Effector memory CD8-positive, alpha-beta T cell (primary cell): Measurements from ENCODE around the gene RAB3C.

Experiments used
- ATAC-seq: fragments of 150-1000 bp; cut with Tn5 transposase; replicated peaks from 2 replicates; pipeline ENCODE4 v1.10.0; 2021; ENCODE audit warnings: mild to moderate bottlenecking, moderate library complexity
- DNase-seq, 3 experiments: peaks; one replicate each; pipeline ENCODE4 v3.0.0; 2021
- H3K27ac Mint-ChIP-seq, 2 donors: one replicate each; pipeline ENCODE4 v1.8.0; 2022; ENCODE audit warnings: mild to moderate bottlenecking in 2 of 2, mixed read lengths in 2 of 2, moderate library complexity in 2 of 2
- H3K27me3 Mint-ChIP-seq, 2 donors: one replicate each; pipeline ENCODE4 v1.8.0; 2022; ENCODE audit warnings: mixed read lengths in 2 of 2
- H3K36me3 Mint-ChIP-seq: one replicate; pipeline ENCODE4 v1.8.0; 2022; ENCODE audit warnings: mild to moderate bottlenecking, moderate library complexity, mixed read lengths; ENCODE audit not compliant: insufficient read depth
- H3K4me1 Mint-ChIP-seq, 2 donors: one replicate each; pipeline ENCODE4 v1.8.0; 2022; ENCODE audit warnings: low read depth in 2 of 2, mixed read lengths in 2 of 2
- H3K4me3 Mint-ChIP-seq, 2 donors: one replicate each; pipeline ENCODE4 v1.8.0; 2022; ENCODE audit warnings: mild to moderate bottlenecking in 2 of 2, mixed read lengths in 2 of 2, moderate library complexity in 2 of 2
- H3K9me3 Mint-ChIP-seq, 2 donors: one replicate each; pipeline ENCODE4 v1.8.0; 2022; ENCODE audit warnings: mixed read lengths in 2 of 2

The RAB3C gene

GRCh38 chr5:58622936-58623871 lies 40.3 kb downstream of the RAB3C start:
- Mint-ChIP-seq H3K36me3 (peaks cover 3% of the 10 kb centered on the region), H3K4me3 (no peak overlapping the region), H3K9me3 (peaks cover 0 to 4% of the 10 kb centered on the region in 2 donors), H3K27me3 (no peaks in the 10 kb centered on the region), H3K27ac (no peak overlapping the region), H3K4me1 (no peaks in the 10 kb centered on the region)
- DNase-seq: no peak
- ATAC-seq: no peak

GRCh38 chr5:58628626-58629025 lies 45.8 kb downstream of the RAB3C start:
- no peak for DNase-seq
- Mint-ChIP-seq H3K36me3 (peaks cover 9% of the 10 kb centered on the region), H3K27ac (no peak overlapping the region), H3K4me1 (no peaks in the 10 kb centered on the region), H3K4me3 (no peak overlapping the region), H3K9me3 (peaks cover 0 to 6% of the 10 kb centered on the region in 2 donors), H3K27me3 (no peaks in the 10 kb centered on the region)
- no peak for ATAC-seq

- ATAC-seq (no peak), DNase-seq (no peak)
- no peak overlapping the region for H3K27ac Mint-ChIP-seq
- H3K36me3 Mint-ChIP-seq: peaks cover 9% of the 10 kb centered on the region
- no peaks in the 10 kb centered on the region for H3K4me1 Mint-ChIP-seq
- peaks cover 0 to 6% of the 10 kb centered on the region in 2 donors for H3K9me3 Mint-ChIP-seq
- no peaks in the 10 kb centered on the region for H3K27me3 Mint-ChIP-seq
- H3K4me3 Mint-ChIP-seq: no peak overlapping the region
Observed at GRCh38 chr5:58629271-58630159, 46.6 kb downstream of the RAB3C start.

- Mint-ChIP-seq H3K4me3 (no peak overlapping the region), H3K36me3 (peaks cover 9% of the 10 kb centered on the region), H3K27ac (no peak overlapping the region), H3K4me1 (no peaks in the 10 kb centered on the region), H3K27me3 (no peaks in the 10 kb centered on the region), H3K9me3 (peaks cover 0 to 6% of the 10 kb centered on the region in 2 donors)
- ATAC-seq (no peak), DNase-seq (no peak)
Observed at GRCh38 chr5:58631895-58632294, 49.0 kb downstream of the RAB3C start.

- peaks cover 0 to 4% of the 10 kb centered on the region in 2 donors for H3K9me3 Mint-ChIP-seq
- H3K27ac Mint-ChIP-seq: no peak overlapping the region
- DNase-seq (no peak), ATAC-seq (no peak)
- no peak overlapping the region for H3K4me3 Mint-ChIP-seq
- H3K36me3 Mint-ChIP-seq: no peaks in the 10 kb centered on the region
- no peaks in the 10 kb centered on the region for H3K27me3 Mint-ChIP-seq
- no peaks in the 10 kb centered on the region for H3K4me1 Mint-ChIP-seq
Observed at GRCh38 chr5:58635416-58635815, 52.5 kb downstream of the RAB3C start.

GRCh38 chr5:58640011-58640410 lies 57.1 kb downstream of the RAB3C start:
- Mint-ChIP-seq H3K4me1 (no peaks in the 10 kb centered on the region), H3K27me3 (no peaks in the 10 kb centered on the region), H3K27ac (no peak overlapping the region), H3K36me3 (no peaks in the 10 kb centered on the region), H3K9me3 (peaks cover 0 to 2% of the 10 kb centered on the region in 2 donors), H3K4me3 (no peak overlapping the region)
- DNase-seq (no peak), ATAC-seq (no peak)

GRCh38 chr5:58641533-58641932 lies 58.7 kb downstream of the RAB3C start:
- Mint-ChIP-seq H3K27ac (no peak overlapping the region), H3K4me3 (no peak overlapping the region), H3K36me3 (no peaks in the 10 kb centered on the region), H3K4me1 (no peaks in the 10 kb centered on the region), H3K27me3 (no peaks in the 10 kb centered on the region), H3K9me3 (peaks cover 0 to 3% of the 10 kb centered on the region in 2 donors)
- no peak for DNase-seq
- no peak for ATAC-seq

GRCh38 chr5:58648846-58649245 lies 66.0 kb downstream of the RAB3C start:
- ATAC-seq: no peak
- Mint-ChIP-seq H3K27me3 (no peaks in the 10 kb centered on the region), H3K27ac (no peak overlapping the region), H3K4me3 (no peak overlapping the region), H3K4me1 (no peaks in the 10 kb centered on the region), H3K9me3 (peaks cover 0 to 4% of the 10 kb centered on the region in 2 donors), H3K36me3 (no peaks in the 10 kb centered on the region)
- DNase-seq: no peak

GRCh38 chr5:58649716-58650115 lies 66.8 kb downstream of the RAB3C start:
- Mint-ChIP-seq H3K4me3 (no peak overlapping the region), H3K27ac (no peak overlapping the region), H3K27me3 (no peaks in the 10 kb centered on the region), H3K9me3 (peaks cover 0 to 4% of the 10 kb centered on the region in 2 donors), H3K36me3 (no peaks in the 10 kb centered on the region), H3K4me1 (no peaks in the 10 kb centered on the region)
- ATAC-seq (no peak), DNase-seq (no peak)

- DNase-seq: no peak
- H3K36me3 Mint-ChIP-seq: no peaks in the 10 kb centered on the region
- H3K4me3 Mint-ChIP-seq: no peak overlapping the region
- no peaks in the 10 kb centered on the region for H3K27me3 Mint-ChIP-seq
- H3K9me3 Mint-ChIP-seq: peaks cover 0 to 8% of the 10 kb centered on the region in 2 donors
- no peak overlapping the region for H3K27ac Mint-ChIP-seq
- ATAC-seq: no peak
- no peaks in the 10 kb centered on the region for H3K4me1 Mint-ChIP-seq
Observed at GRCh38 chr5:58653521-58653920, 70.6 kb downstream of the RAB3C start.

GRCh38 chr5:58666141-58666540 lies 83.3 kb downstream of the RAB3C start:
- Mint-ChIP-seq H3K4me3 (no peak overlapping the region), H3K4me1 (no peaks in the 10 kb centered on the region), H3K9me3 (peaks cover 0 to 3% of the 10 kb centered on the region in 2 donors), H3K36me3 (no peaks in the 10 kb centered on the region), H3K27me3 (no peaks in the 10 kb centered on the region), H3K27ac (no peak overlapping the region)
- ATAC-seq: no peak
- no peak for DNase-seq

GRCh38 chr5:58666598-58667581 lies 84.0 kb downstream of the RAB3C start:
- Mint-ChIP-seq H3K27me3 (no peaks in the 10 kb centered on the region), H3K4me3 (no peak overlapping the region), H3K27ac (no peak overlapping the region), H3K4me1 (no peaks in the 10 kb centered on the region), H3K9me3 (peaks cover 0 to 3% of the 10 kb centered on the region in 2 donors), H3K36me3 (no peaks in the 10 kb centered on the region)
- no peak for DNase-seq
- ATAC-seq: no peak

- no peak for ATAC-seq
- Mint-ChIP-seq H3K27ac (no peak overlapping the region), H3K36me3 (no peaks in the 10 kb centered on the region), H3K27me3 (no peaks in the 10 kb centered on the region), H3K4me1 (no peaks in the 10 kb centered on the region), H3K4me3 (no peak overlapping the region), H3K9me3 (peaks cover 0 to 3% of the 10 kb centered on the region in 2 donors)
- DNase-seq: no peak
Observed at GRCh38 chr5:58670582-58670981, 87.7 kb downstream of the RAB3C start.
